SK-N-MC (cell line): ENCODE data around the gene SLC35E3.
A peak's percentile ranks its signal among the peaks of the same experiment; 100 is the strongest.

Experiments
- DNase-seq: peaks from one replicate; pipeline ENCODE4 v3.0.0-alpha.2; 2011; ENCODE audit warnings: low read depth, low spot score
- H3K27ac ChIP-seq: fragments of 200-600 bp; sonication (generic); 2 replicates; pipeline ENCODE4 v1.5.1; 2016; ENCODE audit warnings: mixed run types
- H3K36me3 ChIP-seq: fragments of 200-600 bp; sonication (generic); 2 replicates; pipeline ENCODE4 v1.6.1; 2017; ENCODE audit warnings: antibody characterized with exemption, low read length, mixed read lengths; ENCODE audit not compliant: insufficient read depth
- H3K4me3 ChIP-seq: fragments of 200-600 bp; sonication (generic); 2 replicates; pipeline ENCODE4 v1.5.1; 2016
- H3K9ac ChIP-seq: fragments of 200-600 bp; sonication (generic); 2 replicates; pipeline ENCODE4 v1.8.0; 2017; ENCODE audit warnings: mixed run types, mixed read lengths; ENCODE audit not compliant: insufficient read length
- H3K9me3 ChIP-seq: fragments of 200-600 bp; sonication (generic); 2 replicates; pipeline ENCODE4 v1.6.1; 2017; ENCODE audit warnings: low read depth, mild to moderate bottlenecking, antibody characterized with exemption, low read length, moderate library complexity, mixed read lengths
- EZH2 ChIP-seq: fragments of 200-600 bp; sonication (generic); IDR thresholded peaks from one replicate; pipeline ENCODE4 v1.6.1; 2017; ENCODE audit warnings: antibody characterized with exemption
- FOXP2 ChIP-seq: optimal IDR thresholded peaks from 2 replicates; pipeline ENCODE3; 2011; ENCODE audit warnings: mild to moderate bottlenecking, moderate library complexity; ENCODE audit not compliant: insufficient read depth; ENCODE audit errors: extremely low read length, control extremely low read depth
- POLR2AphosphoS5 ChIP-seq: IDR thresholded peaks from 2 replicates; pipeline ENCODE4 v1.6.1; 2012; ENCODE audit warnings: mild to moderate bottlenecking, low read depth, low read length, borderline replicate concordance

SLC35E3 gene

DNA sequence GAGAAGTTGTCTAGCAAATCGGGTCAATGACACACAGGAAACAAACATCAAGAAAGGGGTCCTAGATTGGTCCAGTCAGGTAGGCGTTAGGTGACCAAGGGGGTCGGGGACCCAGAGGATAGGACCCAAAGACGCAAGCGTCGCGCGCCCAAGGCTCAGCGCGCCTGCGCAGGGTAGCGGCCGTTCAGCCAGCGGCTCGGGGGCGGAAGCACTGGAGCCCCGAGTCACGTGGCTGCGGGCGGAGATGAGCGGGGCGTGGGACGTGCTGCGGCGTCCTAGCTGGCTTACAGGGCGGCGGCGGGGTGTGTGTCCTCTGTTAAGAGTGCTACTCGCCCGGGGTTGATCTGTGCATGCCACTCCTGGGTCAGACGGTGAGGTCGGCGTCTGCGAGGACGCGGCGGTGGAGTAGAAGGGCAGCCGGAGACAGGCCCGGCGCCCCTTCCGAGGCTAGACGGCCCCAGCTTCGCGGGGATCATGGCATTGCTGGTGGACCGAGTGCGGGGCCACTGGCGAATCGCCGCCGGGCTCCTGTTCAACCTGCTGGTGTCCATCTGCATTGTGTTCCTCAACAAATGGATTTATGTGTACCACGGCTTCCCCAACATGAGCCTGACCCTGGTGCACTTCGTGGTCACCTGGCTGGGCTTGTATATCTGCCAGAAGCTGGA lies at the start of gene SLC35E3:
SLC35E3 (plus strand) TSS at position 273 of the 668 bp plus-strand sequence; CDS start at position 475, 202 bp downstream.
- TF ChIP-seq POLR2AphosphoS5 (peak; percentile 94), FOXP2 (no peak)
- peak within 1 kb of the TSS; percentile 84 for H3K9ac ChIP-seq
- peak; percentile 8 for DNase-seq
- peak within 1 kb of the TSS; percentile 75 for H3K27ac ChIP-seq
- peak within 1 kb of the TSS; percentile 91 for H3K4me3 ChIP-seq
- no peaks in the 10 kb centered on the region for H3K9me3 ChIP-seq
- H3K36me3 ChIP-seq = peaks cover 10% of the 10 kb centered on the region

DNA sequence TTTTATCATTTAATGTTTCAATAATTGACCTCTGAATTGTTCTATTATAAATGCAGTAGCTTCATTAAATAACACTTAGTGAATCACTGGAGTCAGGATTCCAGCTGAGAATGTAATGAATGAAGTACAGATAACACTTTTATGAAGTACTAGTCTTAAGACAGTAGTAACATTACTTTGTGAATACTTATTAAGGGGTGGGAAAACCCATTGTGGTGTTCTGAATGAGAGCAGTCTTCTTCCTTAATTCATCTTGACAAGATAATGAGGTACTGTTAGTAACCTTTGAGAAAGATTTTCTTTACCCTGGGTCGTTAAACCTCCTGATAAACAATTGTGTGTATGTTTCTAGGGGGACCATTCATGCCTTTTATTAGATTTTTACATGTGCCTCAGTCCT lies 46.5 kb upstream of the SLC35E3 start:
- H3K9me3 ChIP-seq = no peaks in the 10 kb centered on the region
- TF ChIP-seq FOXP2 = no peak
- no peak for TF ChIP-seq EZH2
- TF ChIP-seq POLR2AphosphoS5 = no peak
- H3K36me3 ChIP-seq = peaks cover 60% of the 10 kb centered on the region
- H3K27ac ChIP-seq = no peak overlapping the region
- H3K9ac ChIP-seq = no peak overlapping the region
- H3K4me3 ChIP-seq = no peak overlapping the region
- no peak for DNase-seq

DNA sequence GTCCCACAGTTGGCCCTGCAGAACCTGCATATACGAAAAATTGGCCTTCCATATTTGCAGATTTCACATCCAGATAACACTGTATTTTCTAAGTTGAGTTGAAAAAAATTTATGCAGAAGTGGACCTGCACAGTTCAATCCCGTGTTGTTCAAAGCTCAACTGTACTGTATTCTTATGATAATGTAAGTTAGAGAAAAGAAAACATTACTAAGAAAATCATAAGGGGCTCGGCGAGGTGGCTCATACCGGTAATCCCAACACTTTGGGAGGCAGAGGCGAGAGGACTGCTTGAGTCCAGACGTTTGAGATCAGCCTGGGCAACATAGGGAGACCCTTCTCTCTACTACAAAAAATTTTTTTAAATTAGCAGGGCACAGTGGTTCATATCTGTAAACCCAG lies 18.2 kb upstream of the SLC35E3 start:
- Histone ChIP-seq H3K9me3 (no peaks in the 10 kb centered on the region), H3K4me3 (no peak overlapping the region), H3K9ac (no peak overlapping the region), H3K36me3 (peaks cover 62% of the 10 kb centered on the region), H3K27ac (no peak overlapping the region)
- DNase-seq = no peak
- TF ChIP-seq POLR2AphosphoS5 = no peak
- TF ChIP-seq FOXP2 = no peak
- no peak for TF ChIP-seq EZH2

DNA sequence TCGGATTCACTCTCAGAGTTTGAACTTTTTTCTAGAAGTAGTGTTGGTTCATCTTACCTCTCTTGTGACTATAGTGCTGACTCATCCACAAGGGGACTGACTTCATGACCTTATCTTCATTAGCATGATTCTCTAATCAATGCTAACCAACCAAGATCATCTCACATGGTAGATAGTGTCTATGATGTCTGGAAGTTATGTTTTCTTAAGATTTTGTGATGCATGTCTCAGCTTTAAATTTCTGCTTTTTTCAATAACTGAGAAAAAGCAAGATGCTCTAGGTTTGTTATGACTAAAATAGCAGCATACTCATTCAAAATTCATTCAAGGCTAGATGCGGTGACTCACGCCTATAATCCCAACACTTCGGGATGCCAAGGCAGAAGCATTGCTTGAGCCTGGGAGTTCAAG lies 12.3 kb upstream of the SLC35E3 start:
- H3K27ac ChIP-seq = no peak overlapping the region
- TF ChIP-seq POLR2AphosphoS5 = no peak
- TF ChIP-seq FOXP2 = no peak
- TF ChIP-seq EZH2 = no peak
- no peak overlapping the region for H3K9ac ChIP-seq
- DNase-seq = no peak
- no peaks in the 10 kb centered on the region for H3K9me3 ChIP-seq
- H3K36me3 ChIP-seq = peaks cover 73% of the 10 kb centered on the region
- no peak overlapping the region for H3K4me3 ChIP-seq

DNA sequence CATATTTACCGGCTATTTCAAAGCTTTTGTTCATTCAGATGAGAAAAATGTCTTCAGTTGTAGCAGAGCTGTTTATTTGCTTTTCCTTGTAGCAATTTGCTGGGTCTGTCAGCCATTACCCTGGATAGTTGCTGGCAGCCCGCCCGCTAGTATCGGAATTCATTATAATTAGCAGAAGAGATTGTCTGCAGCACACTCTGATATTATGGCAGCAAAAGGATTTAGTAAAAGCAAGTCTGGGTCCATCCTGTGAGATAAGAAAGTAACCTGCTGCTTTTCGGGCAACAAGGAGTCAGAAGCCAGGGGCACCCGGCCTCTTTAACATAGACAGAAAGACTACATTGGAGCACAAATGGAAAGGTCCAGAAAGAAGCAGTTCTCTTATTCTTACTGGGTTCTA lies 6.1 kb upstream of the SLC35E3 start:
- Histone ChIP-seq H3K4me3 (no peak overlapping the region), H3K9ac (no peak overlapping the region), H3K9me3 (no peaks in the 10 kb centered on the region), H3K36me3 (peaks cover 50% of the 10 kb centered on the region), H3K27ac (no peak overlapping the region)
- DNase-seq = no peak
- TF ChIP-seq EZH2 = no peak
- TF ChIP-seq POLR2AphosphoS5 = no peak
- no peak for TF ChIP-seq FOXP2

DNA sequence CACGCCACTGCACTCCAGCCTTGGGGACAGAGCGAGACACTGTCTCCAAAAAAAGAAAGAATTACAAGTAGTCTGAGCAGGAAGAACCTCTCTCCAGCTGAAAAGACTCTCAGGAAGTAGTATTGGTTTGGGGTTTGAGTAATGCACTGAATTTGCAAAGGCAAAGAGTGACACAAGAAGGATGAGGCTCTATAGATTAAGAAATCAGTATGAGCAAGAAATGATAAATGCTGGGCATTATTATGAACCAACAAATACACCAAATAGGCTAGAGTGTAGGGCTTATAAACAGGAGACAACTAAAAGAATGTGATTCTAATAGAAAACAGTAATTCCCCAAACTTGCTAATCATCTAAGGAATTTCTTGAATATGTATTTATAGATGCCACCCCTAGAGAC lies 2.6 kb upstream of the SLC35E3 start:
- DNase-seq = no peak
- Histone ChIP-seq H3K9ac (no peak overlapping the region), H3K36me3 (peaks cover 23% of the 10 kb centered on the region), H3K27ac (no peak overlapping the region), H3K4me3 (no peak overlapping the region), H3K9me3 (no peaks in the 10 kb centered on the region)
- TF ChIP-seq EZH2 = no peak
- no peak for TF ChIP-seq POLR2AphosphoS5
- no peak for TF ChIP-seq FOXP2

DNA sequence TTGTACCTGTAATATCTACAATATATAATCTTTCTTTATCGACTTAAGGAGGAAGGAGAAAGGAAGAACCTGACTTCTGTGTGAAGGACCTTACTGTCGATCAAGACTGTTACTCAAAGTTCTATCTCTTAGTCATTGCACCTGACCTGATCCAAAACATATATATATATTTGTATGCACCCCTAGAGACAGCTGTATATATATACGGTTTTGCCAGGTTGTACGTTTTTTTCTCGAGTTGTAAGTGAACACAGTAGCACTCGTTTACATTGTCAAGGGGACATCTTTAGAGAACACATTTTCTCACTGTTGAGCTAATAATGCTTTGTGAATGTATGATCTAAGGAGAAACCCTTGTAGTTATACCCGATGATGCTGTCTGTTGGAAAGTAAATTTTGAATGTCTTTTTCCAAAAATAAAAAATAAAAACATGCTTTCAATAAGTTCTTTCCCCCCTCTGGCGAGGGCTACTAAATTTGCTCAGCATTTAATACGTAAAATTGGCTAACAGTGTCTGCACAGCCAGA lies 536 bp upstream of the SLC35E3 start:
- Histone ChIP-seq H3K4me3 (peak overlapping the region; percentile 91), H3K9ac (peak overlapping the region; percentile 84), H3K36me3 (peaks cover 10% of the 10 kb centered on the region), H3K27ac (peak overlapping the region; percentile 75), H3K9me3 (no peaks in the 10 kb centered on the region)
- DNase-seq = peak; percentile 5
- no peak for TF ChIP-seq POLR2AphosphoS5
- no peak for TF ChIP-seq FOXP2
- no peak for TF ChIP-seq EZH2

DNA sequence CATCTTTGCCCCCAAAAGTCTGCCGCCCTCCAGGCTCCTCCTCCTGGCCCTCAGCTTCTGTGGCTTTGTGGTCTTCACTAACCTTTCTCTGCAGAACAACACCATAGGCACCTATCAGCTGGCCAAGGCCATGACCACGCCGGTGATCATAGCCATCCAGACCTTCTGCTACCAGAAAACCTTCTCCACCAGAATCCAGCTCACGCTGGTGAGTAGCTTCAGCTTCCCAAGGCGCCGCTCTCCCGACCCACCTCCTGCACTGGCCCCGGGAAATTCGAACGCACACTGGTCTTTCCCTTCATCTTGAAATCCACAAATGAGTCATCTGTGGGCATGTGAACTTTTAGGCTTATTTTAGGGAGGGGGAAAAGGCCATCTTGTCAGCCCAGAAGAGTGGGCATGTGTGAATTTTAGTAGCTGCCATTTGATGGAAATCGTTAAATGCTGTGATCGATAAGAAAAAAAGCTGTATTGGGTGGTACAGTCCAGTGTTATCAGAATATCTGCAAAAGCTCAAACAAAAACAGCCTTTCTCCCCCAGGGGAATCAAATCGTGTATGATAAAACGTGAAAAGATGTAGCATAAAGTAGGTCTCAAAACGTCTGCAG lies 700 bp downstream of the SLC35E3 start:
- no peak for TF ChIP-seq FOXP2
- no peak for TF ChIP-seq POLR2AphosphoS5
- TF ChIP-seq EZH2 = no peak
- peaks cover 6% of the 10 kb centered on the region for H3K36me3 ChIP-seq
- peak overlapping the region; percentile 91 for H3K4me3 ChIP-seq
- no peak for DNase-seq
- H3K9ac ChIP-seq = peak overlapping the region; percentile 84
- H3K27ac ChIP-seq = no peak overlapping the region
- no peaks in the 10 kb centered on the region for H3K9me3 ChIP-seq

DNA sequence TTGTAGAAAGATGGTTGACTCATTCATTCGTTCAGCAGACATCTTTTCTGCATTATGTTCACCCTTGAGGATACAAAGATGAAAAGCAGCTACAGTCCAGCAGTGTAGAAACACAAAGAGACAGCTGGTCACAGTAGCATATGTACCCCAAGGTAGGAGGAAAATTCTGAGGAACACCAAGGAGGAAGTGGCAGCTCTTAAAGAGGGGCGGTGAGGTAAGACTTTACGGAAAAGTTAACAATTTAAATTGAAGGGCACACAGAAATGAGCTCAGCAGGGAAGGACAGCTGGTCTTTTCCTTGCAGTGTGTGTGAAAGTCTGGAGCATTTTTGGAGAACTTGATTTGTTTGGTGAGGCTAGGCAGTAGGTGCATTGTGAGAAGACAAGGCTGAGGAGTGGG lies 3.5 kb downstream of the SLC35E3 start:
- no peak for TF ChIP-seq EZH2
- TF ChIP-seq POLR2AphosphoS5 = no peak
- no peak for TF ChIP-seq FOXP2
- Histone ChIP-seq H3K9ac (no peak overlapping the region), H3K4me3 (no peak overlapping the region), H3K9me3 (no peaks in the 10 kb centered on the region), H3K36me3 (peaks cover under 1% of the 10 kb centered on the region; the same call in 1 of the 2 replicates), H3K27ac (no peak overlapping the region)
- no peak for DNase-seq
